ENCODE data around the gene CEP78.

Gene CEP78

DNA sequence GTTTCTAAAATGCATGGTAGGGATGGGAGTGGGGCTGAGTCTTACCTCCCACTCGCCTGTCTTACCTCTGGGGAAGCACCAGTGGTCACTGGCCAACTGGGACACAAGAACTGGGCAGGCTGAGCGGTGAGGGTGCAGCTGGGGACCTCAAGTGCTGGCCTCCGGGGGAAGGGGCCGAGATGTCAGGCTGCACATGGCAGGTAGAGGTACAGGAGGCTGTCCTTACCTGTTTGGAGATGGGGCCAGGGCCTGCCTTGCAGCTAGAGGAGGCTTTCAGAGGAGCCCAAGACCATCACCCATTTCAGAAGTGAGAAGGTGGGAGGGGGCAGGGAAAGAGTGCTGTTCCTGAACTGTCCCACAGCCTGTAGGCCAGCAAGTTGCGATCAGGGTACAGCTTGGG lies 75.2 kb downstream of the CEP78 start:
- no peak for DNase-seq

DNA sequence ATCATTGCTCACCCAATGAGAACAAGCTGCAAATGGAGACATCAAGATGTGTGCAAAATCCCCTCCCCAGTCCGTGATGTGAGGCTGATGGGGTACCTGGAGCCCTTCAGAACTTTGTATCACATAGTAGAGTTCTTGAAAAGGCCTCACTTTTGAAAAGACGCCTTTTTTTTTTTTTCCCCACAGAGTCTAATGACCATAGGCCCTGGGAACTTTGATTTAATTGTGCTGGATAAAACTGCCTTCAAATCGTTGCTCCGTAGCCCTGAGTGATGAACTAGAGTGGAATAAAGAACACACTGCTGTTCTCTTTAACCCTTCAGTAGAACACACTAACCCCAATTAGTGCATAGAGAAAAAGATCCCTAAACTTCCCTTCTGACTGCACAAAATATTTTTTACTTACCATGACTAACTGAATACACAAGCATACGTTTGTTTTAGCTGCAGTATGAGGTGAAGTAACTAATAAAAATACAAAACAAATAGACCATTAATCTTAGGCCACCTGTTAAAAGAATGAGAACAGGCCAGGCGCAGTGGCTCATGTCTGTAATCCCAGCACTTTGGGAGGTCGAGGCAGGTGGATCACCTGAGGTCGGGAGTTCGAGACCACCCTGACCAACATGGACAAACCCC lies 76.1 kb downstream of the CEP78 start:
- DNase-seq = no peak

DNA sequence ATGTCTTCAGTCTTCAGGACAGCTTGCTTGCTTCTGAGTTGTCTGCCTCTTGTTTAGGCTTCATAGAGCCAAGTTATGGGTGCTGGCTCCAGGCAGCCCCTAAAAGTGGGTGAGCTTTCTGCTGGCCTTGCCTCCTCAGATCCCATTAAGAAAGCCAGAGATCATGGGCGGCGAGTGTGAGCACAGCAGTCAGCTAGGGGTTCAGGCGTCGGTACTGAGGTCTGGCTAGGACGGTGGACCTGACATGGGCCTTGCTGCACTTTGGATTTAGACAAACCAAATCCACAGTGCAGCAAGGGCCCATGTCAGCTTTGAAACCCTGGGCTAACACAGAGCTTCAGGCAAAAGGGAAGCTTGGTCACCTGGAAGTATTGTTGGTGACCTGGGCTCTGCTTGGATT lies 78.7 kb downstream of the CEP78 start:
- no peak for DNase-seq

DNA sequence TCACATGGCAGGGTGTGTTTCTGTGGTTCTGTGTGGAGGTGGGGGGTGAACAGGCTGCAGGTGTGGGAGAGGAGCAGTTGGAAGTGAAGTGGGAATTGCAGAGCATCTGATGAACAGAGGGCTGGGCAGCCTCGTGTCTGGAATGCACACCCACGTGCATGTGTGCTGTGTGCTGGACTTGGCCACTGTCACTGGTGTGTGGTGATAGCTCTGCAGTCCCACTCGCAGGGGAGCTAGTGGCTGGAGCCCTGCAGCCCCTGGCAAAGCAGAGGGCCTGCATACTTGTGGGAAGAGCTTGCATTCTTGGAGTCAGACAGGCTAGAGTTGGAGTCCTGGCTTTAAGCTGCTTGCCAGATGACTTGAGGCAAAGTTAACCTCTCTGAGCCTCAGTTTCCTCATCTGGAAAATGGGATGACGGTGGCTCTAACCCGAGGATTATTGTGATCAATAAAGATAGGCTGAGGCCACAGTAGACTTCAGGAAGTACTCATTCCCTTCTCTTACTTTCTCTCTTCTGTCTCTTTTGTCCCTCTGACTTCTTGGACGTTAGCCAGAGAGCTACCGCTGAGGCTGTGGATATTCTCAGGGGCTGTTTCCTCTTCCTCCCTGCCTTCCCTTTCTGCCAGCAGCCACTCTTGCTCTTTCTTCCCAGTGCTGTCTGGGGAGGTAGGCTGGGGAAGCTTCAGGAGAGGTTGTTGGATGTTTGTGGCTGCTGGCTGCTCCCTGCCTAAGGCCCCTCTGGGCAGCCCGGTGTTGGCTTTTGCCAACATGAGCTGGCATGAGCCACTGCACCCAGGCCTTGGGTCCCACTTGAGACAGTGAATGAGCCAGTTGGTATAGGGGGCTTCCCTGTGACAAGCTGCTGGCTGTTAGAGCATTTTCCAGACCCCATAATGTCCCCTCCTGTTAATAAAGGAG lies 79.3 kb downstream of the CEP78 start:
- no peak for DNase-seq

DNA sequence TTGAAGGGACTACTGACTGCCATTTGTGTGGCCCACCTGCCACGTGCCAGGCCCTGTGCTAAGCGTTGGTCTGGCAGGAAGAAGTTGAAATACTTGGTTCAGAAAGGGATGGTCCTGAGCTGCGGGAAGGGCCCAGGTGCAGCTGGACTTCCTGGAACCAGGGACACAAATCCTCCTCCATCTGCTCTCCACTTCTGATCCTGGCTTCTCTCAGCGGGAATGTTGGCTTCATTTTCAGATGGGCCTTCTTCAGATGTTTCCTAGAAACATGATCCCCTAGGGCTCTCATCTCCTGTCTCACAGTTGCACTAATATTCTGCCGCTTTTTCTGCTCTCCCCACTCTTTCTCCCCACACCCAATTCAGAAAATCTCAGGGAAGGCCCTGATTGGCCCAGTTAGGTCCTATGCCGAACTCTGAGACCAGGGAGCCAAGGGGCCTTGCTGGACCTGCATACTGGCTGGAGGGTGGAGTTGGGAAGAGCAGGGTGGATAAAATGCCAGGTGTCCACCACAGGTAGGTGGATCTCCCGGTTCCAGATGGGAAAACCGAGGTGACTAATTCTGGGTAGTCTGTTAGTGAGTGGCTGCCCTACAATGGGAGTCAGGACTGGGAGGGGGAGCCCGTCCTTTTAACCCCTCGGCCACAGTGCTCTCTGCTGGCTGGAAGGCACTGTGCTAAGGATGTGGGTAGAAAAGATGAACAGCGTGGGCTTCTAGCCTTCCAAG lies 80.5 kb downstream of the CEP78 start:
- DNase-seq = no peak

DNA sequence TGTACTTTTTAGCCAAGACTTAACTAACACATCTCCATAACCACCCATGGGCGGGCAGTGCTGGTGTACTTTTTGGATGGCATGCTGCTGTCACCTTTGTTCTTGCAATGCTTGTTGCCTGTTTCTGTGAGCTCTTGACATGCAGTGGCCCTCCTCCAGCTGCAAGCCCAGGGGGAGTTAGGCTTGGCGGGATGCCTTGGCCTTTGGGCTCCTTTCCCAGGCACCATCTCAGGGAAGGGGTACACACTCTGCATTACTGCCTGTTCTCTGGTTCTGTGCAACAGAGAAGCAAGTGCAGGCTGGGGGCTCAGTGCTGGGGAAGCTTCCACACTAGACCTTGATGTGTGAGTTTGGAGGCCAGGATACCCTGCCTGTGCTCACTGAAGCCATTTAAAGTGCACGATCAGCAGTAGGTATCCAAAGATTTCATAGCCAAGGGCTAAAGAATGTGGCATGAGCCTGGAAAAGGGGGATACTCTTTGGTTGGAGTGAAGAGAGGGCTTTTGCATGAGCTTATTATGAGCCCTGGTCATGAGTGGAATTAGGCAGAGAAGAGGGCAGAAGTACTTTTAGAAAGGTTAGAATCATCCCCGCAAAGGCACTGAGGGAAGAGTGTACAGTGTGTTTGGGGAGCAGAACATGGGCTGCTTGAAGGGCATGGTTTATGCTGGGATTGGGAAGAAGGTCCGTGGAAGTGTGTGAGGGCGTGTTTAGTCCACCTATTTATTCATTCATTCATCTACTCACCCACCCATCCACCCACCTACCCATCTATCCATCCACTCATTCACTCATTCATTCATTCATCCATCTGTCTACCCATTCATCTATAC lies 83.5 kb downstream of the CEP78 start:
- DNase-seq = no peak

DNA sequence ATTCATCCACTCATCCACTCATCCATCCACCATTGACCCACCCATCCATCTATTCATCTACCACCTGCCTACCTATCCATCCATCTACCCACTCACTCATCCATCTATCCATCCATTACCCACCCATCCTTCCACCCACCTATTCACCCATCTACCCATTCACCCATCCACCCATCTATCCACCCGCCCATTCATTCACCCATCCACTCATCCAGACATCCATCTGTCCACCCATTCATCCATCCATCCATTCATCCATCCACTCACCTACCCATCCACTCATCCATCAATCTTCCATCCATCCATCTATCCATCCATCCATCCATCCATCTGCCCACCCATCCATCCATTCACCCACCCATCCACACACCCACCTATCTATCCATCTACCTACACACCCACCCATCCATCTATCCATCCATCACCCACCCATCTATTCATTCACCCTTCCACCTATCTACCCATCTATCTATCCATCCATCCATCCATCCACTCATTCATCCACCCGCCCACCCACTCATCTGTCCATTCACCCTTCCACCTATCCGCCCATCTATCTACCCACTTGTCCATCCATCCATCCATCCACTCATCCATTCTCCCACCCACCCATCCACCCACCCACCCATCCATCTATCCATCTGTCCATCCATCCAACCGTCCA lies 84.3 kb downstream of the CEP78 start:
- DNase-seq = no peak

DNA sequence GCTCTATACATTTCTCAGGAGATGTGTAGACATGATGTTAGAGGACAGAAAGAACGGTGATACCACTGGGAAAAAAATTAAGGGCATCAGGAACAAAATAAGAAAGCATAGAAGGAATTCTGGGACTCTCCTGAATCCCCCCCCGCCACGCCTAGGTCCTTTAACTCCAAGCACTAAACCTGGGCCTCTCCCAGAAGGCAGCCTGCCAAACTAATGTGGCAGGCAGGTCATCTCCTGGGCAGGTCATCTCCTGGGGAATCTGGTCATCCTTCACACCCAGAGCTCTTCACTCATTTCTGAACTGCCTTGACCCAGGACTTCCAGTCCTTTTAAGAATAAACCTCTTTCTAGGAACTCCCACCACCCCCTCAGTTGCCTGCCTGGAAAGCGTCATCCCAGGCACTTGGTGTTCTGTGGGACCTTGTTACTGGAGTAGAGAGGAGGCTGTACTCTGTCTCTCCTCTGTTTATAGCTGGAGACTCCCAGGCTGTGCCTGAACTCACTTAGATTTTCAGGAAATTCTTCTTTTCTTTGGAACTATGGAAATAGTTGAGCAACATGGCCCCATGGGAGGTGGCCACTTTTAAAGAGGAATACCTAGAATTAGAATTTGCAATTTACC lies 85.1 kb downstream of the CEP78 start:
- DNase-seq = no peak

DNA sequence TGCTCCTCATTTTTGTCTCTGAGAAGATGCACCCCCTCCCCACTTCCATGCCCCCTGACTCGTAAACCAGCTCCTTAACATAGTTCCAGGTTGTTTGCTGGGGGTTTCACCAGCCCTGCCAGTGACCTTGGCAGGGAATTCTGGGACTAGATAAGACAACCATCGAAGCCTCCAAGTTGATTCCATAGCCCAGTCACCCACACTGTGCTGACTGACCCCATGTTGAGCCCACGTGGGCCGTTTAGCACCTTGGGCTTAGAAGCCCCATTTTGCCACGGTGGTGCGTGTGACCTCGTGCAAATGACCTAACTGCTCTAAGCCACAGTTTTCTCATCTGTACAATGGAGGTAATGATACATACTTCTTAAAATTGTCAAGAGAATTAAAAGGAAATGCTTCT lies 85.6 kb downstream of the CEP78 start:
- no peak for DNase-seq

DNA sequence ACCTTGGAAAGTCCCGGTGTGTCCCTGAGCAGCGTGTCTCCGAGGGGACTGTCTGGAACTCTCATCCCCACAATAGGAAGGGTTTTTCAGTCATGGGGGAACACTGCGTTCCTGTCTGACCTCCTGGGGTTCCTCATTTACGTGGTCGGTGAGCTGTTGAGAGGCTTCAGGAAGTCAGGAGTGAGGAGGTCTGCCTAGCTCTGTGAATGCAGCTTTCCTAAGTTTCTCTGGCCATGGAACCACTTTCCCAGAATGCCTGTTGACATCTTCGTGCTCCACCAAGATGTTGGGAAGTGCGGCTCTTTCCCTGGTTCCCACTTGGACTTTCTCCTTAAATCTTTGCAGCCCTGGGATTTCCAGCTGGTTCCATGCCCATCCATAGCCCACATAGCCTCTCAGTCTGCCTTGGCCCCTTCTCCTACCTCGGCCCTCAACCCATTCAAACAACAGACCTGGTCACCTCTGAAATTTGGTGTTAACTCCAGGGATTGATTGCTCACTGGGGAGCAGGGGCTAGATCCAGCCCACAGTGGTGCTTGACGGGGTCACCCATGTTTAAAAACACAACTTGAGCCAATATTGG lies 88.3 kb downstream of the CEP78 start:
- no peak for DNase-seq

DNA sequence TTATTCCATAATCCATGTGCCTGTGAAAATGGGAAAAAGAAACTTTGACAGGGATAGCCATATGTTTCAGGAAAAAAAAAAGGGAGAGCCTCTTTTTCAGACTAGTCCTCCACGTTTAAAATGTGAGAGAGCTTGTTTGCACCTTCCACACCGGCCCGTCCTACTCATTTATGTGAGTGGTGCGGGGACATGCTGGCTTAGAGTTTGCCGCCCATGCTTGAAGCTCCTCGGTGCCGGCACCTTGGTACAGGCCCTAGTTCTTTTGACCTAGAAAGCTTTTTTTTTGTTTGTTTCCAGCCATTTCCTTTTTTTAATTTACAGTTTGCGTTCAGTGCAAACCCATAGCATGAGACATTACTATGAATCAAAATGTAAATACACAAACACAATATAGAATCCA lies 88.8 kb downstream of the CEP78 start:
- DNase-seq = no peak

DNA sequence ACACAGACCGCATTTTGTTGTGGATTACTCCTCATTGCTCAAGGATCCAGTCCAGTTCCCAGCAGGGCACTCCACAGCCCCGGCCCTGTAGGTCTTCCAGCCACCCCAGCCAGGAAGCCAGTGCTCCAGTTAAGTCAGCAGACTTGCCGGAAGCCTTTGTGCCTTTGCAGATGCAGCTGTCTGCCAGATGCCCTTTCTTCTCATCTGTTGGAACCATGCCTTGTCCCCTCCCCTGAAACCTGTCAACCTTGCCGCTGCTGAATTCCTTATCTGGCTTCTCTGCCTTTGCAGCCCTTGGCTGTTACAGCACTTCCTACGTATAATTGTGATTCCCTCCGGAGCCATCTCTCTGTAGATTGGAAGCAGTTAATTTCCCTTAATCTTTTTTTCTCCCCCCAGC lies 89.5 kb downstream of the CEP78 start:
- DNase-seq = no peak

DNA sequence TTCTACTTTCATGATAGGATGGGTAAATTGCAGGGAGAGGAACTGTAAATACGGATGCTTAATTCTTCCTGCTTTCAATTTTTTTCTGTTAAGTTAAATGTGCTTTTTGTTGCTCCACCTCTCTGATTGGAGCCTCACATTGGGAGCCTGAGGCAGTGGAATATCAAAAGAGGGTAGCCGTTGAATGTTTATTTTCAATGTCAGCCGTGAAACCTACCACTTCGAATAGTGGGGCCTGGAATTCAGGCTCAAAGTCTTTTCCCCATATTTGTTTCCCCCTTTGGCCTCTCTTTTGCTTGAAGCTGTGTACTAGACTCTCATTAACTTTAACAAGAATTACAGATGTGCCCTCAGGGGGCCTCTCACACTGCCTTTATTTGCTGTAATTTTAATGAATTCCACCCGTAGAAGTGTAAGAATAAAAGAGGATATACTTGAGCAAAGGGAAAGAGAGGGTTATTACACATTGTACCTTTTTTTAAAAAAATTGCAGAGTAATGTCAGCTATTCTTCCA lies 90.0 kb downstream of the CEP78 start:
- DNase-seq = no peak

DNA sequence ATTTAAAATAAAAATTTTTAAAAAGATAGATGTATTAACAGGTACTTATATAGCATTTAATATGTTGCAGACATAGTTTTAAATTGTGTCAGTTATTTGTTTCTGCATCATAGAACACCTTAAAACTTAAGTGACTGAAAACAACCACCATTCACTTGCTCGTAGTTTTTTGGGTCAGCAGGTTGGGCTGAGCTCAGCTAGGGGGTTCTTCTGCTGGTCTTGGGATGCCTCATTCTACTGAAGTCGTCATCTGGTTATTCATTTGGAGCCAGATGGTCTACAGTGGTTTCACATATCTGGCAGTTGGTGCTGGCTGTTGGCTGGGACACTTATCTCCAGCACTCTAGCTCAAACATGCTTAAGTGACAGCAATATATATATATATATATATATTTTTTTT lies 90.7 kb downstream of the CEP78 start:
- DNase-seq = no peak
